ENCODE data around the gene GLTPD2.

- no peak for TF ChIP-seq MAX (IDR thresholded peaks at IDR 0.05)
- no peak for TF ChIP-seq CEBPB (IDR thresholded peaks at IDR 0.05)
These were observed 20.5 kb upstream of the GLTPD2 start for GRCh38 chr17:4768298-4768697.
